ENCODE data around the gene C13orf46.

C13orf46 gene

GRCh38 chr13:113954046-113954835, 19.6 kb downstream of the C13orf46 start:
- DNase-seq (ENCODE audit: low spot score): no peak

- DNase-seq (ENCODE audit: low spot score): no peak
Observed at GRCh38 chr13:113953561-113953960, 20.3 kb downstream of the C13orf46 start.

DNA sequence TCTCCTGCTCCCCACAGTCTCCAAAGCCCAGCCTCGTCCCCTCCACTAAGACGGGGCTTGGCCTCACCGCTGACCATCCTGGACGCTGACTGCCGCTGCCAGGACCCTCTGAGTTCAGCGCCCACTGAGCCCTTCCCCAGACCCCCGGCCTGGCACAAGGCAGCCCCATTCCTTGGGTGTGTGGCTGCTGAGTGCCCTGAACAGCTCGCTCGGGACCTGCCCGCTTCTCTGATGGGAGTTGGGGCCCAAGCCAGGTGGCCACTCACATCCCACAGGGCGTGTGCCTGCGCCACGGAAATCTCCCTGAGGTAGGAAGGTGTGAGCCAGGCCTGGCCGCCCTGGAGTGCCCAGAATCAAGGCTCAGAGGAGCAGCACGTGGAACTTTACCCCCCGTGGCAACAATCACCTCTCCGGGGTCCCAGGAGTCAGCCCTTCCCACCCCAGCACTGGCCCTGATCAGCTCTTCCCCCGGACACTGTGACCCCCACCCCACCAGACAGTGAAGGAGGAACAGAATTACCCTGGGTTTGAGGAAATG, 20.8 kb downstream of the C13orf46 start:
- DNase-seq (ENCODE audit: low spot score): no peak

DNA sequence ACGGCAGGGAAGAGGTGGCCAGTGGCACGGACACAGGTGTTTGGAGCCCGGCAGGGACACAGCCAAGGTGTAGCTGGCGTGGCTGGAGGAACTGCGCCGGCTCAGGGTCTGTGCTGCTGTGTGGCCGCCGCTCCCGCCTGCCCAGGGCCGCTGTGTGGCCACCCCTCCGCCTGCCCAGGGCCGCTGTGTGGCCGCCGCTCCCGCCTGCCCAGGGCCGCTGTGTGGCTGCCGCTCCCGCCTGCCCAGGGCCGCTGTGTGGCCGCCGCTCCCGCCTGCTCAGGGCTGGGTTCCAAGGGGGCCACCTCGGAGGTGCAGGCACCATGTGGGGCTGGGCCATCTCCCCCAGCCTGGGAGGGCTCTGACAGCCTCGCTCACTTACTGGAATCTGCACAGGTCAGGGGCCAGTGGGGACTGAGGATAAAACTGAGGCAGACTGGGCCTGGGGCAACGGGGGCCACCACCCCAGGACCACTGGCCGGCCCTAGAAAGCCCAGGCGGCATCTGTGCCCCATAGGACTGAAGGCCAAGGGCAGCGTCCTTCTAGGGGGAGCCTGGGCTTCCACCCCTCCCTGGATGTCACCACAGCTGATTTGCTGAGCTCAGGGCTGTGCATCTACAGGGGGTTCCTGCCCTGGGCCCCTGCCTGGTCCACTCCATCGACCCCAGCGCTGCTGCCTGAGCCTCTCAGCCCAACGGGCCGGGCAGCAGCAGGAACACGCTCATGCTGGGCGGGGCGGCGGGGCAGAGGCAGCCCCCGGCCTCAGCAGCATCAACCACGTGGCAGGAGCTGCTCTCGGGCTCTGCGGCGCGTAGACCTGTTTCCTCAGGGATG, 21.5 kb downstream of the C13orf46 start:
- no peak for DNase-seq (ENCODE audit: low spot score)

DNA sequence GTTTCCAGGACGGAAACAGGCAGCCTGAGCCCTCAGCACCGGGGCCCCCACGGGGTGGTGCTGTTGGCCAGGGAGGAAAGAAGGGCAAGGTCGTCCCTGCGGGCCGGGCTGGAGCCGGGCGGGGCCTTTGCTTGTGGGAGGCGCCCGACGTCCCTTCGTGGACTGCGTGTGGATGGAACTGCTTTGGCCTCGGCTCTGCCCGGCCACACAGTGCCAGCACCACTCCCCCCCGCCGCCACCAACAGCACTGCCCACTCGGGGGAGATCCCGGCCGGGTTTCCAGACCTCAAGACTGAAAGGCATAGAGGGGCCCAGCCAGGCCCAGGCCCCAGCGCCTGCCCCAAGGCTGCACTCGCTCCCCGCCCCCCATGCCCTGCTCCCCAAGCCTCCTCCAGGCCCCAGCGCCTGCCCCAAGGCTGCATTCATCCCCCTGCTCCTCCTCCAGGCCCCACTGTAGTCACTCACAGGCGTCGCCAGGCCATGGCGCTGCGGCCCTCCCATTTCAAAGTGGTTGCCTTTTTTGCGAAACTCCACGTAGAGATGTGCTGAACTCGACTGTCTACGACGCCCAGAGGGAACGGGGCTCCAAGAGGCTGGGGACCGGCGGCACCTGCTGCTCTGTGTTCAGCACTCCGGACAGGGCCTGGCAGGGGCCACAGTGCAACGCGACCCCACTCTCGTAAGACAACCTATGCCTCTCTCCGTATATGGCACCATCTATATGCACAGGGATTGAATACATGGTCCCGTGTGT, 22.5 kb downstream of the C13orf46 start:
- peak; percentile 40 for DNase-seq (ENCODE audit: low spot score)

- DNase-seq (ENCODE audit: low spot score): no peak
Observed at GRCh38 chr13:113950451-113951245, 23.2 kb downstream of the C13orf46 start.

- no peak for DNase-seq (ENCODE audit: low spot score)
Observed at GRCh38 chr13:113949546-113949945, 24.3 kb downstream of the C13orf46 start.

DNA sequence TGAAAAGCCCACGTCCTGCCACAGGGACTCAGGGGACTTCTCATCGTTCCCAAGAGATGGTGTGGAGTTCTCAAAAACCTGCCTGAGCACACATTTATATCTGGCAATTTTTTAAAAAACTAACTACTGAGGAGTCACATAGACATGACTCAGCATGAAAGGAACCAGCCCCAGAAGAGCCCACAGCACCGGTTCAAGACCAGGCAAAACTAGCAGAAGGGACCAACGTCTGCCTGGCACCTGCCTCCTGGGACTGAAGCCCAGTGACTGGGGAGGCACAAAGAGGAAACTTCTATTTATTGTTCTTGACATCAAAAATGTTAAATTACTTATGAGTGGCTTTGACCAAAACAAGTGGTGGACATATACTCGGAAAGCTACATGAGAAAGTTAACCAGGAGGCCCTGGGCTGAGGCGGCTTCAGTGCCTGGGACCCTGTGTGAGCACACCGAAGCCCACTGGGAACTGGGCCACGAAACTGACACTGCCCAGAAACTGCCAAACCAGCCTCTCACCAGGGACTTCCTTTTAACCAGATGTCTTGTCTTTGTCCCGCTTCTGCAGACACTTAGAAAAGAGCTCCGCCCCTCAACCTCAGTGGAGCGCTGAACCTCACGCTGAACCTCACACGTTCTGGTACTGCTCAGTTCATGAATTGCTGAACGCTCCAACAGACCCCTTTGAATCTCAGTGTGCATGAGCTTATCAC, 25.7 kb downstream of the C13orf46 start:
- no peak for DNase-seq (ENCODE audit: low spot score)

DNA sequence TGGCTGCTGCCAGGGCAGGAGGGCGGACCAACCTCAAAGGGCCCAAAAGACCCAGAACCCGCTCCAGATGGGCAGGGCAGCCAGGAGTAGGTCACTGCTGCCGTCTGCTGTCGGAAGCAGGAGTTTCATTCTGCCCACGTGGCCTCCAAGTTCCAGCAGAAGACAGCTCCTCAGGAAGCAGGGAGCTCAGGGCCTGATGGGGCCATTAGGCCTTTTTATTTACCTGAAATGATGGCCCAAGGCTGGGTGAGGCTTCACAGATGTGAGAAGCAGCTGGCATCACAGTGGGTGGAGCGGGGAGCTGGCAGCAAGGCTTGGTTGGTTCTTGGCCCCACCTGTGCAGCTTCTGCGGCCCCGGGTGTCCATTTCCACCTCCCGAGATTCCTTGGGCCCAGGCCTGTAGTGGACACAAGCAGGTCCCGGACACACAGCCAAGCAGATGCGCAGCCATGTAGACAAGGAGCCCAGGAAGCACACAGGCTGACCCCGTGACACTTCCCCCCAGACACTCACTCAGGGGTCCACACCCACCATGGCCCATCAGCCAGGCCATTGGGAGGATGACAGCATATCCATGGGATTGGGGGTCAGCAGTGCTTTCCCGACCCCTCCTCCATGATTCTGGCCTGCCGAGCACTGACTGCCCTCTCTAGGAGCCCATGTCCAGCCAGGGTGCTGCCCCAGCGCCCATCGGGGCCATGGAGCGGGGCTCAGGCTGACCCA, 26.4 kb downstream of the C13orf46 start:
- DNase-seq (ENCODE audit: low spot score): no peak

GRCh38 chr13:113946409-113947181, 27.3 kb downstream of the C13orf46 start:
- no peak for DNase-seq (ENCODE audit: low spot score)

DNA sequence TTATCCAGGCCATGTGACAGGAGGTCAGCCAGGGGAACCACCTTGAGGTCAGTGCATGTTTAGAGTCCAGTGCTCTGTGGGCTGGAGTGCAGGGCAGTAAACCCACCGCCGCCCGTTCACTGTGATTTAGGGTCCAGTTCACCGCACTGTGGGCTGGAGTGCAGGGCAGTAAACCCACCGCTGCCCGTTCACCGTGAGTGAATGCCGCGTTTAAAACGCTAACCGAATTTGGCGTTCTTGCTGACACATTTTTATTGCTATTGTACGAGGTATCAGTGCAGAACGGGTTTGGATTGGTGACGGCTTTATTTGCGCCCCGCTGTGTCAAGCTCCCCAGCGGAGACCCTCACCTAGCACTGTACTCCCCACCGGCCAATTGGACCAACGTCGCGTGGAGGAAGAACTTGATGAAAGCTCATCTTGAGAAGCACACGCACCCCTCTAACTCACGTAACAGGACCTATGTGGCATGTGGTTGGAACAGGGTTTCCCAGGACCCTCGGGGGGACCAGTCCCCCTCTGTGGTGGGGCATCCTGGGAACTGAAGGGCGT, 27.9 kb downstream of the C13orf46 start:
- DNase-seq (ENCODE audit: low spot score): no peak

DNA sequence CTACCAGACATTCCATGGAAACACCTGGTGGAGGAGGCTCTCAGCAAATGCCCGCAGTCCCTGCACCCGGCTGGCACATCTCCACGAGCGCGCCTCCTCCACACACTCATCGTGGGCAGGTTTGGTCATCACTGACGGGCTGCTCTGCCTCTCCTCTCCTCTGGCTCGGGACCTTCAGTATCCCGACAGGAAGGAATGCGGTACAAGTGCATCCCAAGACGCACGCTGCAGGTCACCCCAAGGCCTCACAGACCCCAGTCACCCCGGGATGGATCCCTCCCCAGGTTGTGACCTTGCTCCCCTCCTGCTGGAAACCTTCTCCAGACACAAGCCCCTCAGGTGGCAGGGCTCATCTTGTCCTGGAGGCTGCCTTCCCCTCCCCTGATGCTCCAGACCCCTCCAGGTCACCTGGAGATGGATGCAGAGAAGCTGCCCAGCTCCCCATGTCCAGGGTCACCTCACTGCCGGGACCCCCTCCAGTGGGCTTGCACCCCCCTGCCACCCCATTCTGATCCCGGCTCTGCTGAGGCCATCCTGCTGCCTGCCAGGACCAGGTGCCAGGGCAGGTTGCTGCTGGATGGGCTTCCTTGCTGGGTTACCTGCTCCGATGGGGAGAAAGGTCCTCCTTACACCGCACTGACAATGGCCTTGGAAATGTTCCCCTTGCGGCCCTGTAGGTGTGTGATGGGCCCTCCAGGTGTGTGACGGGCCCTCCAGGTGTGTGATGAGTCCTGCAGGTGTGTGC, 29.9 kb downstream of the C13orf46 start:
- no peak for DNase-seq (ENCODE audit: low spot score)

DNA sequence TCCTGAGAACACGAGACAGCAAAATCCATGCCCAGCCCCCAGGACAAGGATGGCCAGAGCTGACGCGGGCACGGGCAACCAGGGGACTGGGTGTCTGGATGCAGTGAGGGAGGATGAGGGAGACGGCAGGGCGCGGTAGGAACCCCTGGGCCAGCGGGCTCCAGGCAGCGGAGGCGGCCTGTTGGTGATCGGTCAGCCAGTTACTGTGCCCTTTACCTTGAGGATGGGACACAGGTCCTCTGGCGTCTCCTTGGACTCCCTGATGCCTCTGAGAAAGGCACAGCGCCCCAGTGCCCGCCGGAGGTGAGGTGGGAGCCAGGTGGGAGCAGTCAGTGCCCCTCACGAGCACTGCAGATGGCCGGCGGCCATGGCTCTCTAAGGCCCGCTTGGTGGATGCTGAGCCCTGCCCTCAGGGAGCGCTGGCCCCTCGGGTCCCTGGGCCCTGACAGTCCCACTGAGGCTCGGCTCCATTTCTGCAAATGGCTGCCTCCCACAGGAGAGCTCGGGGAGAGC, 31.2 kb downstream of the C13orf46 start:
- DNase-seq (ENCODE audit: low spot score): no peak

GRCh38 chr13:113941571-113942191, 32.2 kb downstream of the C13orf46 start:
- no peak for DNase-seq (ENCODE audit: low spot score)

GRCh38 chr13:113939944-113940297, 34.0 kb downstream of the C13orf46 start:
- no peak for DNase-seq (ENCODE audit: low spot score)

GRCh38 chr13:113939129-113939943, 34.5 kb downstream of the C13orf46 start:
- no peak for DNase-seq (ENCODE audit: low spot score)

DNA sequence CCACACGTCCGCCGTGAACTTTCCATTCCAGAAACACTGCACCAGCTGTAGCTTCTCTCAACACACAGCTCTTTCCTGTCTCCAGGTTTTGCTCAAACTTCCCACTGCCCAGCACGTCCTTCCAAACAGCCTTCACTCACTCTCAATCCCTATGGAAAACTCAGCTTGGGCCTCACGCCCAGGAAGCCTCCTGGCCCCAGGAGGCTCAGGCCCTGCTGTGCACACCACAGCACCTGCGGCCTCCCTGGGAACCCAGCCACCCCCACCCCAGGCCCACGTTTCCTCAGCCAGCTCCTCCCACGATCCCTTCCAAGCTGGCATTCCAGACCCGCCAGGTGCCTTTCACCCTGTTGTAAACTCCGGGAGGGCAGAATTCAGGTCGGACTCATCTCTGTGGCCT, 35.2 kb downstream of the C13orf46 start:
- DNase-seq (ENCODE audit: low spot score): no peak
